Fibroblast of the conjunctiva (primary cell): ENCODE data around the gene AHDC1.
A peak's percentile ranks its signal among the peaks of the same experiment; 100 is the strongest.
"Not testable (repeated sequence)": the region's sequence is repeated elsewhere in the genome, so short reads cannot be mapped to it uniquely, and the experiment has no call there.

Experiments
- DNase-seq: peaks from one replicate; pipeline ENCODE4 v3.0.0-alpha.2; 2010; ENCODE audit warnings: low read depth

AHDC1 gene

DNA sequence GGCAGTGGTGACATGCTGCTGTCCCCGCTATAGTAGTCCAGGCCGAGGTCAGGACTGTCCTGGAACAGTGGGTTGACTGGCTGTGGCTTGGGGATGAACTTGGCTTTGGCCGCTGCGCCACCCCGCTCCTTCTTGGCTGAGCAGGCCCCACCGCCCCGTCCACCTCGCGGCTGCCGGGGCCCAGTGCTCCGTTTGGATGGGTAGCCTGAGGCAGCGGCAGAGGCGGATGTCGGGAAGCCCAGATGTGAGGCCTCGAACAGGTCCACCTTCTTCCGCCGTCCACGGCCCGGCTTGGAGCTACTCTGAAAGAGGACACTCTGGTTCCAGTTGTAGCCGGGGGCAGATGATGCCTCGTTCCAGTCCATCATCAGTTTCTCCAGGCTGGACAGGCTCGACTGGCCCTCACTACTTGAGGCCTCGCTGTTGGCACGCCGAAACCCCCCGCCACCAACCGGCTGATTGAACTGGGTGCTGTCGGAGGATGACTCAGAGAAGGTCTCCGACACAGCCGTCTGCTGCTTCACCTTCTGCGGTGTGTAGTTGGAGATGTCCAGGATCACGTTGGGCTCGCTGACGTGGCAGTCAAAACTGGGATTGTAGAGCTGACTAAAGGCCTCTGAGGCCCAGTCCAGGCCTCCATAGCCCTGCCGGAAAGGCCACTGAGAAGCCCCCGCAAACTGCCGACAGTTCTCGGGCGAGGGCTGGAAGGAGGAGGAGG, 55.6 kb downstream of the AHDC1 start:
- no peak for DNase-seq

- DNase-seq, result no peak
Measured at GRCh38 chr1:27547220-27548116, 56.5 kb downstream of the AHDC1 start.

DNA sequence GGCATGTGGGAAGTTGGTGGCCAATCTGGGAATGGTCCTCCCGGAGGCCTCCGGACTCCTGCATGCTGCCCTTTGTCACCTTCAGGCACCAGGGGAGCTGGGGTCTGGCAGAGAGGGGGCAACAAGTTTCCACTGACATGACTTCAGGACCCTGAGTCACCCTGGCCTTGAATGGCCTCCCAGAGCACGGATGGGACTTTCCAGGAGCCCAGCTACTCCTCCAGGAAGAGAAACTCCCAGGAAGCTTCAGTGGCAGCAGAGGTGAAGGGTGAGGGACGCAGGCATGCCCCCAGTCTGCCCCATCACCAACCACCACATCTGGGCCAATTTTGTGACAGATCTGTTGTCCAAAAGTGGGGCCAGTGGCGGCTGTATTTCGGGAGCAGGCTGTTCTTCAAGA, 58.1 kb downstream of the AHDC1 start:
- no peak for DNase-seq

GRCh38 chr1:27545271-27545670, 58.7 kb downstream of the AHDC1 start:
- DNase-seq, result peak; percentile 47

GRCh38 chr1:27544834-27545233, 59.1 kb downstream of the AHDC1 start:
- DNase-seq, result no peak

GRCh38 chr1:27543284-27543683, 60.7 kb downstream of the AHDC1 start:
- no peak for DNase-seq

DNA sequence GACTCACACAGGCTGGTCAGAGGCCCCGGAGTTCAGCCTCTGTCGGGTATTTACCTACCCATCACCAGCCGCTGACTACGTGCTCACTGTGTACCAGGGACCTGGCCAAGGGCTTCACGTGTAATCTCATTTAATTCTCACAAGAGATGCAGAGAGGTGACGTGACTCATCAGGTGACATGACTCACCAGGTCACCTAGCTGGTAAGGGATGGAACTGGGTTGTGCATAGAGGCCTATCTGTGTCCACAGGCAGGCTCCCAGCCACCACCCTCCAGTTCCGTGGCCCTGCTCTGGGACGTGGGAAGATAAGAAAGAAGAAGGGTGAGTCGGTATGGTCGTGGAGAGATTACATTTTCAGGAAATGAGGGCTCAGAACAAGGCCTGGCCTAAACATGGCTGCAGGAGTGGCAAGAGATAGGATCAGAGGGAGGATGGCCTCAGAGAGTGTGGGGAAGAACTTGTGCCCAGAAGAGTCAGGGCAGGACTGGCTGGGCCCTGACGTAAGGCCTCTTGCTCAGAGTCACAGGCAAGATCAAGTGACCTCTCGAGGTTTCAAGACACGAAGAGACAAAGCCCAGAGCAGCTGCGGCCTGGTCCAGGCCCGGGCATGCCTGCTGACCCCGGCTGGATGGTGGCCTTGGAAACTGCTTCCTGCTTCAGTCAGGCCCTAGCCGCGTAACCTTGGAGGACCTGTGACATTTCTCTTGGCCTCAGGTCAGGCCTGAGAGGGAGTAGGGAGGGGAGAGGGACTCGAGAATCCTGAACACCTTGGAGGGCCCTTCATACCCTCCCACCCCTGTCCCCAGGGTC, 61.3 kb downstream of the AHDC1 start:
- DNase-seq, result no peak

- DNase-seq, result no peak
Measured at GRCh38 chr1:27539901-27540861, 63.8 kb downstream of the AHDC1 start.

DNA sequence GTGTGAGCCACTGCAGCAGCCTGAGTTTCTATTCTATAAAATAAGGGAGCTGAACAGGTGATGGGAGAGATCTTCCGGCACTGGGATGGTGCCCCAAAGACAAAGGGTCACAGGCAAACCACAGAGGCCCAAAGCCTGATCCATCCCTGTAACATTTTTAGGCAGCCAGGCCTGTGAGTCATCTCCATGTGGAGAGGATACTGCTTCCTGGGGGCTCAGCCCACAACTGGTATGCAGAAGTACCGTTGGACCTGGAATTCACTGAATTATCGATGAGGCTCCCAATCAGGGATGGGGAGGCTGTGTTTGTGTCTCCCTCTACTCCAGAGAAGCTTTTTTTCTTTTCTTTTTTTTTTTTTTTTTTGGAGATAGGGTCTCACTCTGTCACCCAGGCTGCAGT, 65.2 kb downstream of the AHDC1 start:
- no peak for DNase-seq

- DNase-seq, result not testable (repeated sequence)
Measured at GRCh38 chr1:27538305-27538676, 65.7 kb downstream of the AHDC1 start.

DNA sequence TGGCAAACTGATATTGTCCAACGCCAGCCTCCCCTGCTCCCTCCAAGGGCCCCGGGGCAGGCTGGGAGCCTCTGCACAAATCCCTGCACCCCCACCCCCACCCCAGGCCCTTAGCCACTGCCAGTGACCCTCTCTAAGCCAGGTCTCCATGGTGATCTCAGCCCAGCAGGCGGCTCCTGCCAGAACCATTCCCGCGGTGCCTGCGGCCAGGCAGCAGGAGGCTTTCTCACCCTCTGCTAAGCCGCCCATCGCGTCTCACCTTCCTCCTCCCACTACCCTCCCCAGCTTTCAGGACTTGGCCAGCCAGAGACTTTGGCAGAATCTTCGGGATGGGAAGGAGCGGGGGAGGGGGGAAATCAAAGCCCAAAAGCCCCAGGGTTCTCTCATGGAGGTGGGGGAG, 67.2 kb downstream of the AHDC1 start:
- DNase-seq, result peak; percentile 84

- no peak for DNase-seq
Measured at GRCh38 chr1:27536010-27536757, 67.8 kb downstream of the AHDC1 start.

DNA sequence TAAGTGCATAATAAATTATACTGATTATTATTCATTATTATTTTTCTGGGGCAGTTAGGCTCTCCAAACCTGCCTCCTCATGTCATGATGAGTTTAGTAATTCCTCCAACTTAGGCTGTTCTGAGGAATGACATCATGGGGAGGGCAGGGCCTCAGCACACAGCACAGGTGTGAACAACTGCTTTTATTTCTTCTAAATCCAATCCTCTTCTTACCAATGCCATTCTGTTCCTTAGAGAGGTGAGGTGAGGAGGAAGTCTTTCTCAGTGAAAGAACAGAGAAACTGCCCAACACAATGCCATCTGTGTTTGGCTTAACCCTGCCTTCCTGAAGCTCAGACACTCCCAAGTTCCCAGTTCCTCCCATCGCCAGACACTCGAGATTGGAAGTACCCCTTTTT, 68.6 kb downstream of the AHDC1 start:
- DNase-seq, result no peak

DNA sequence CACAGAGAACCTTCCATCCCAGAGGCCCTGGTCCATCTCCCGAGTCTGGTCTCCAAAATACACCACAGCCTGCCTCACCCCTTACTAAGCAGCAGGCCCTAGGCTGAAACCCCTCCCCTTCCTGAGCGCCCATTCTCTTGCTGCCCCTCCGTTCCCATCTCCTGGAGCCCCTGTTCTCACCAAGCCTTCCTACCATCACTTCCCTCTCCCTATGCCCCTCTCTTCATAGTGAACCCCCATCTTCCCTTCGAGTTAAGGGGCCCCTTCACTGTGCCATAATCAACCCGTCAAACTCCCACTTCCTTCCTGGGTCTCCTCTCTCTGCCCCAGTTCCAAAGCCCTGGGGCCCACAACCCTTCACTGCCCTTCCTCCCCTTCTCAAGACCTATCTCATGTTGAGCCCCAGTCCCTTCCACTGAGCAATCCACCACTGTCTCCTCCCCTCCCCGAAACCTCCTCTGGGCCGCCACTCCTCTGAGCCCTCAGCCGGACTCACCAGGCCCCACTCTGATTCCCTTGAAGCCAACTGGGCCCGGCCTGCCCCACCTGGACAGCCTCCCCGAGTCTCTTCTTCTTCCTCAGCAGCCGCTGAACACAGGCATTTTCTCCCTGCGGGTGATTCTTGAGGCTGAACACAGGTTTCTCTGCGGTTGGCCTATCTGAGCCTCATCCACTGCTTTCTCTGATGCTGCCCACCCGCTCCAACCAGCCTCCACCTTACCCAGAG, 71.8 kb downstream of the AHDC1 start:
- DNase-seq, result no peak

- no peak for DNase-seq
Measured at GRCh38 chr1:27530192-27530591, 73.8 kb downstream of the AHDC1 start.

DNA sequence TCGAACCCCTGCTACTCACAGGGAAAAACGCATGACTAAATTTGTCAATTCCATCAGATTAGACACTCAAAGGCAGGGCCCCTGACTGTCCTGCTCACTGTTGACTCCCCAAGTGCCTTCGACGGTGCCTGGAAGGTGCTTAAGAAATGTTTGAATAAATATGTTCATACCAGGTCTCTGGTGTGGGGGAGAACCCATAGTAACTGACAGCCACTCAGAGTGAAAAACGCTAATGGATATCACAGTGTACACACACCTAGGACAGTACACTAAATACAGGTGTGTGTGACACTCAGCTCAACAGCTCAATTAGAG, 74.3 kb downstream of the AHDC1 start:
- DNase-seq, result no peak

GRCh38 chr1:27528818-27529703, 74.9 kb downstream of the AHDC1 start:
- peak; percentile 50 for DNase-seq

GRCh38 chr1:27527890-27528817, 75.8 kb downstream of the AHDC1 start:
- no peak for DNase-seq
